ENCODE measurements around the gene FARP2.
"Not testable (repeated sequence)": the region's sequence is repeated elsewhere in the genome, so short reads cannot be mapped to it uniquely, and the experiment has no call there.

FARP2 gene

DNA sequence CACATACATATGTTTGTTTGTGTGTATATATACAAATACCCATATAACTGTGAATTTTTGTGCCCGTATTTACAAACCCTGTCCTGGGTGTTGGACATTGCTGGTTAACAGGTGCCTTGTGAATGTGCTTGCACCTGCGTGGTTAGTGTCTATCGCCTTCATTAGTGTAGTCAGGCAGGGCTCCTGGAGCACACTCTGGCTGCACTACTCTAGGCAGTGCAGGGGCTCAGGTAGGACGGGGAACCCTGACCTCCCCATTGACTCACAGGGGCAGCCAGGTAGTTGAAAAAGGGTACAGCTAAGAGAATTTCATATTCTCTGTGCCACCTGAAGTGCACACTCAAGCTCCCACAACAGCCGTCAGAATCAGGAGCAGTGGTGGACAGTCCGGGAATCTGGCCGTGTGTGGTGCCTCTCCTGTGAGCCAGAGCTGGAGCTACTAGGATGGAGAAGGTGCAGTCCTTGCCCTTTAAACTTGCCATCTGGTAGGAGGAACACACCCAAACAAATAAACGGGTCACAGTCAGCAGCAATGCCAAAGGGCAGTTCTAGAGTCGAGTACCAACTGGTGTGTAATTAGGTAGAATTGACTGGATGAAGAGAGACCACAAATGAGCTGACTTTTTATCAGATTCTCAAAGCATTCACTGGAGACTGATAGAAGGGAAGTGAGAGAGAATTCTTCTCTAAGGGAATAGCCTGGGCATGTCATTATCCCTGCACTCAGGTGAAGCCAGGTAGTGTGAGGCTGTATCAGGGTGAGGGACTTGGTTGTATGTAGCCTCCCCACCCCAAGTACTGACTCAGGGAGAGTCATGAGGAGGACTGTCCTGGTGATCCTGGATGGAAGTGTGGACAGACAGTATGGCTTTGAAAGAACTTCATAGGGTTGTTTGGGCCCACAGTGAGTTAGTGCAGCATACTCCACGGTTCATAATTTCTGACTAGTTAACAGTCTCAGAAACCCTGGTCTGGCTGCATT, 44.1 kb downstream of the FARP2 start:
- CTCF ChIA-PET: no interaction called here
- POLR2A ChIA-PET (ENCODE audit: low non-redundant PET): no interaction called here
- no peak for DNase-seq (ENCODE audit: low spot score)
- TF ChIP-seq, protein P1, sequence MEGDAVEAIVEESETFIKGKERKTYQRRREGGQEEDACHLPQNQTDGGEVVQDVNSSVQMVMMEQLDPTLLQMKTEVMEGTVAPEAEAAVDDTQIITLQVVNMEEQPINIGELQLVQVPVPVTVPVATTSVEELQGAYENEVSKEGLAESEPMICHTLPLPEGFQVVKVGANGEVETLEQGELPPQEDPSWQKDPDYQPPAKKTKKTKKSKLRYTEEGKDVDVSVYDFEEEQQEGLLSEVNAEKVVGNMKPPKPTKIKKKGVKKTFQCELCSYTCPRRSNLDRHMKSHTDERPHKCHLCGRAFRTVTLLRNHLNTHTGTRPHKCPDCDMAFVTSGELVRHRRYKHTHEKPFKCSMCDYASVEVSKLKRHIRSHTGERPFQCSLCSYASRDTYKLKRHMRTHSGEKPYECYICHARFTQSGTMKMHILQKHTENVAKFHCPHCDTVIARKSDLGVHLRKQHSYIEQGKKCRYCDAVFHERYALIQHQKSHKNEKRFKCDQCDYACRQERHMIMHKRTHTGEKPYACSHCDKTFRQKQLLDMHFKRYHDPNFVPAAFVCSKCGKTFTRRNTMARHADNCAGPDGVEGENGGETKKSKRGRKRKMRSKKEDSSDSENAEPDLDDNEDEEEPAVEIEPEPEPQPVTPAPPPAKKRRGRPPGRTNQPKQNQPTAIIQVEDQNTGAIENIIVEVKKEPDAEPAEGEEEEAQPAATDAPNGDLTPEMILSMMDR (conservative IDR thresholded peaks at IDR 0.05; ENCODE audit: low read depth): no peak
- H3K27ac ChIP-seq: no peak overlapping the region

GRCh38 chr2:241408849-241409248, 52.8 kb downstream of the FARP2 start:
- CTCF ChIA-PET: no interaction called here
- DNase-seq (ENCODE audit: low spot score): no peak
- no peak overlapping the region for H3K27ac ChIP-seq
- TF ChIP-seq, protein P1 (conservative IDR thresholded peaks at IDR 0.05; ENCODE audit: low read depth): no peak
- POLR2A ChIA-PET (ENCODE audit: low non-redundant PET): no interaction called here

GRCh38 chr2:241410739-241411176, 54.7 kb downstream of the FARP2 start:
- CTCF ChIA-PET: no interaction called here

GRCh38 chr2:241412144-241412543, 56.1 kb downstream of the FARP2 start:
- ChIA-PET POLR2A (ENCODE audit: low non-redundant PET) (interaction anchor here (0.7 kb wide), 1 partner anchor 187 kb away, joined by 3 read pairs; no protein-coding TSS in a partner anchor), CTCF (no interaction called here)
- H3K27ac ChIP-seq: no peak overlapping the region
- DNase-seq (ENCODE audit: low spot score): no peak
- TF ChIP-seq, protein P1 (conservative IDR thresholded peaks at IDR 0.05; ENCODE audit: low read depth): no peak

More at GRCh38 chr2:241410739-241411176, 54.7 kb downstream of the FARP2 start:
- TF ChIP-seq, protein P1 (conservative IDR thresholded peaks at IDR 0.05; ENCODE audit: low read depth): no peak
- POLR2A ChIA-PET (ENCODE audit: low non-redundant PET): no interaction called here
- no peak overlapping the region for H3K27ac ChIP-seq
- DNase-seq (ENCODE audit: low spot score): no peak

DNA sequence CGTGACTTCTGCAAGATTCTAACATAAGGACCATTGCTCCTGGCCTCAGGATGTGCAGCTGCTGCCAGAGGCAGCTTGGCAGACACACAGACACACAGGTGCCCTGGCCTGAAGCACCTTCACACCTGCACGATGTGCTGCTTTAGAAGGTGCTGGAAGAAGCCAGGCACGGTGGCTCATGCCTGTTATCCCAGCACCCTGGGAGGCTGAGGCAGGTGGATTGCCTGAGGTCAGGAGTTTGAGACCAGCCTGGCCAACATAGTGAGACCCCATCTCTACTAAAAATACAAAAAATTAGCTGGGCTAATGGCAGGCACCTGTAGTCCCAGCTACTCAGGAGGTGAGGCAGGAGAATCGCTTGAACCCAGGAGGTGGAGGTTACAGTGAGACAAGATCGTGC, 57.4 kb downstream of the FARP2 start:
- CTCF ChIA-PET; H3K27ac ChIP-seq; POLR2A ChIA-PET (ENCODE audit: low non-redundant PET); DNase-seq (ENCODE audit: low spot score): not testable (repeated sequence)

DNA sequence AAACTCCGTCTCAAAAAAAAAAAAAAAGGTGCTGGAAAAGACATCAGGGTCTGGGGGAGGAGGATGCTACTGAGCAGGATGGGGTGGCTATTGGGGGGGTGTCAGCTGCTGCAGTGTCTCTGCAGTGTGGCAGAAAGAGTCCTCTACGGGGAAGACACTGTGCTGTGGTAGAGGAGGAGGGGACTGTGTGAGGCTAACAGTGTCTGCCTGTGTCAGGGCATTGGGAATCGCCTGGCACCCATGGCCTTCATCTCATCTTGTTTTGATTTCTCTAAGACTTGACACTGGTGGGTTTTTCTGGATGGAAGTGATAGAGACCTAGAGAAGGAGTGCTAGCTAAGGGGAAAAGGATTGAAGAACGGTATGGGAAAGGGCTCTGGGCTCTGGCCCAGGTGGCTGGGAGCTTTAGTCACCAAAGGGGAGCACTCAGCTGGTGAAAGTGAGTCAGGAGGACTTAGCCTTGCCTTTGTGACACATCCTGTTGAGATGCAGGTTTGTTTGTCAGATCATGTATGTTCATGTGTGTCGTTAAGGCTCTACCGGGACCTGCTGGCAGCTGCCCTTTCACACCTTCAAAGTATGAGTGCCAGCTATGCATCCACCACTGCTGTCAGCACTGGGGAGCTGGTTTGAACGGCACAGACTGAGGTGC, 58.0 kb downstream of the FARP2 start:
- POLR2A ChIA-PET (ENCODE audit: low non-redundant PET): no interaction called here
- CTCF ChIA-PET: interaction anchor here (0.7 kb wide), 1 partner anchor 12 kb away, joined by 5 read pairs; no protein-coding TSS in a partner anchor
- no peak for DNase-seq (ENCODE audit: low spot score)
- TF ChIP-seq, protein P1 (conservative IDR thresholded peaks at IDR 0.05; ENCODE audit: low read depth): no peak
- H3K27ac ChIP-seq: no peak overlapping the region

All from RWPE1 (cell line).